ENCODE results near the gene SLC22A12.

Gene SLC22A12

DNA sequence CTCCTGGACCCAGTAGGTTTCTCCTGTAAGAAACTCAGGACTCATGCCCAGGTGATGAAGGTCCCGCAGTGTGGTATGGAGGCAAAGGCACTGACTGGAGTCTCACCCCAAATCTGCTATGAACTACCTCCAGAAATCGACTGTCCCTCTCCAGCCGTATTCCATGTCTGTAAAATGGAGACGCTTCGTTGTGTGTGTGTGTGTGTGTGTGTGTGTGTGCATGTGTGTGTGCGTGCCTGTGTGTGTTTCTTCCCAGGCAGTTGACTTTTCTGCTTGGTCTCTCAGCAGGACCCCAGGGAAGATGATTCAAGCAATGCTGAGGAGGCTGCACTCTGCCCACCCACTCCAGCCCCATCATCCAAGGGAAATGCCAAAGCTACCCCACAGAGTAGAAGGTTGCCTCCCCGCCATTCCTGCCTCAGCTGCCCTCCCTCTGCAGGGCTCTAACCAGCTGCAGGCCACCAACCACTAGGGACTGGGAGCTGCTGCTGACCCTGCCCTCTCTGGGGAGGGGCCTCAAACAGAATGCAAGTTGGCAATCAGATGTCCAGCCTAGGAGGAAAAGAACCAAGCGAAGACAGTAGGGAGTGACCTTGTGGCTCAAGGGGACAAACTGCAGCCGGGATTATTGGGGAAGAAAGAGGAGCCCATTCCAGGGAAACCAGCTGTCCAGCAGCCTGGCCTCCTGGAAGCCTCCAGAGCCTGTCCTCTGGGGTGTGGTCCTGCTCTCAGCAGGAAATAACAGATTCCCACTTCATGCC is 56.2 kb downstream of the SLC22A12 start:
- H3K4me1 Mint-ChIP-seq (ENCODE audit: low read depth), result peaks cover 5% of the 10 kb centered on the region
- H3K9me3 Mint-ChIP-seq (ENCODE audit: low read depth), result no peaks in the 10 kb centered on the region
- H3K27ac Mint-ChIP-seq, result no peak overlapping the region
- no peaks in the 10 kb centered on the region for H3K36me3 Mint-ChIP-seq
- no peak overlapping the region for H3K4me3 Mint-ChIP-seq
- peaks cover 13% of the 10 kb centered on the region for H3K27me3 Mint-ChIP-seq

DNA sequence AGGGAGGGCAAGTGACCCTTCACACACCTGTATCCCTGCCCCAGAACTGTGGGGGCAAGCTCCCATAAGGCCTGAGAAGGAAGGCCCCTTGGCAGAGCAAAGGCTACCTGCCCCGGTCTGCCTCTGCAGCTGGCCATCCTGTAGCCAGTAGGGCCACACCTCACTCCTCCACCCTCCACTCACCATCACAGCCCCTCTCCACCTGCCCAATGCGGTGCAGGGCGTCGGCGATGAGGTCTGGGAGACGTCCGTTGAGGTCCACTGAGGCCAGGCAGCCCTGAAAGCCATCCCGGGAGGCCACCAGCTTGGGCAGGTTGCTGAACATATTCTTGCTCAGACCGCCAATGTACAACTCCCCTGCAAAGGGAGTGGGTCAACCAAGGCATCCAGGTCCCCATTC is 57.5 kb downstream of the SLC22A12 start:
- H3K27me3 Mint-ChIP-seq, result peaks cover 13% of the 10 kb centered on the region
- no peaks in the 10 kb centered on the region for H3K36me3 Mint-ChIP-seq
- H3K9me3 Mint-ChIP-seq (ENCODE audit: low read depth), result no peaks in the 10 kb centered on the region
- peaks cover 6% of the 10 kb centered on the region for H3K4me1 Mint-ChIP-seq (ENCODE audit: low read depth)
- H3K4me3 Mint-ChIP-seq, result no peak overlapping the region
- H3K27ac Mint-ChIP-seq, result no peak overlapping the region

DNA sequence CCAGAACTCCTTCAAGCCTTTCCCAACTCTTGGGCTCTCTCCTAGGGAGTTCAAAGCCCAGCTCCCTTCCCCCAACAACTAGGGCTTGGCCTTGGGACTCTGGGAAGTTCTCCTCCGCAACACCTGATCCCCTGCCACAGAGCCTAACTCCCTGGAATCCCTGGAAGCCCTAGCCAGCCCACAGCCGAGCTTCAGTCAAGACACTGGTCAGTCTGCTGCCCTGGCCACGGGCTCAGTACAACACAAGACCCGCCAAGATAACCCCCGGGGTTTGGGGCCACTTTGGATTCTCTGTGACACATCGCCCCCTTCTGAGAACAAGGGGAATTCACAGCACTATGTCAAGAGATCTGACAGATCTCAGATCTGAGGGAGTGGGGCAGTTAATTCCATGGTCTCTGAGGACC is 58.3 kb downstream of the SLC22A12 start:
- H3K36me3 Mint-ChIP-seq, result no peaks in the 10 kb centered on the region
- peaks cover 8% of the 10 kb centered on the region for H3K27me3 Mint-ChIP-seq
- no peak overlapping the region for H3K27ac Mint-ChIP-seq
- H3K4me1 Mint-ChIP-seq (ENCODE audit: low read depth), result peaks cover 3% of the 10 kb centered on the region
- H3K4me3 Mint-ChIP-seq, result no peak overlapping the region
- H3K9me3 Mint-ChIP-seq (ENCODE audit: low read depth), result no peaks in the 10 kb centered on the region

DNA sequence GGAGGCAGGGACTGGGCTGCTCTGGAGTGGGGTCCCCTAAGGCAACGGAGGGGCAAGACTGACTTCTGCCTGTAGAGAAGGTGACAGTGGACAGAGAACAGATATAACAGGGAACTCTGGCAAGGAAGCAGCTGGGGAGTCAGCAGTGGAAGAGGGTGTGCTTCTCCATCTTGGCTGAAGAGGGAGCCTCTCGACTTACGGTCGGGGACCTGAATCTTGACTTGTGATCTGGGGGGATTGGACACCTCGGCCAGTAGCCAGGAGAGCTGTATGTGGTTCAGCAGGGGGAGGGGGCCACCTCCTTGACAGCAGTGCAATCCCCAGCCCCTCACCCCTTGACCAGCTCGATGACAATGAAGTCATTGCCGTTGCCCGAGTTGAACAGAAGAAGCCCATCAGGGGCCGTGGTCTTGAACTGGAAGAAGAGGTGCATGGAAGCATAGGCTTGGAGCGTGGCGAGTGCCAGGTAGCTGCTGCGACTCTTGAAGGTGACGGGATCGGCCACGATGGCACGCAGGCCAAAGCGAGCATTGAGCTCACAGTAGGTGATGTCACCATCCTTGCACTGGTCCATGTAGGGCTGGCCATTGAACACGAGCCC is 60.0 kb downstream of the SLC22A12 start:
- Mint-ChIP-seq H3K27me3 (peaks cover 5% of the 10 kb centered on the region), H3K4me3 (no peak overlapping the region), H3K4me1 (ENCODE audit: low read depth) (peaks cover 2% of the 10 kb centered on the region), H3K27ac (no peak overlapping the region), H3K9me3 (ENCODE audit: low read depth) (no peaks in the 10 kb centered on the region), H3K36me3 (no peaks in the 10 kb centered on the region)

Measured in activated naive CD8-positive, alpha-beta T cell (primary cell).